ENCODE measurements around the gene ATOSA. TPM values are rescaled to one million over a fixed set of nuclear protein-coding genes. Genes with fewer than 3 reads are reported as not detected.

Gene ATOSA
- total RNA-seq, 1 experiment from 2014 or later: 5.8 TPM

- Histone ChIP-seq H2BK5ac (ENCODE audit: insufficient read length, low read length) (no peak overlapping the region), H4K8ac (replicated peaks; ENCODE audit: insufficient read length, low read depth, low read length) (no peak overlapping the region), H3K18ac (ENCODE audit: insufficient read length, low read depth, low read length) (no peak overlapping the region), H2BK15ac (ENCODE audit: low read depth, low read length) (no peak overlapping the region), H3K79me2 (ENCODE audit: insufficient read depth, low read length) (no peaks in the 10 kb centered on the region), H4K91ac (ENCODE audit: insufficient read length, low read depth, low read length) (no peak overlapping the region), H3K4me1 (ENCODE audit: insufficient read depth, low read length) (peaks cover 1% of the 10 kb centered on the region; the same call in 1 of the 2 replicates), H3K23me2 (ENCODE audit: insufficient read length, low read depth, low read length, poor library complexity, severe bottlenecking) (no peaks in the 10 kb centered on the region), H3T11ph (ENCODE audit: low read length) (no peak overlapping the region), H2BK20ac (ENCODE audit: low read depth, low read length, poor library complexity, severe bottlenecking) (no peak overlapping the region), H3K9ac (ENCODE audit: extremely low read depth, insufficient read length, low read length) (peak overlapping the region; percentile 1), H2AK5ac (ENCODE audit: insufficient read length, low read length) (no peak overlapping the region), H3K14ac (ENCODE audit: insufficient read depth, low read length) (no peak overlapping the region), H3K27ac (ENCODE audit: insufficient read length, low read depth, low read length) (no peak overlapping the region), H3K56ac (ENCODE audit: insufficient read length, low read depth, low read length) (no peak overlapping the region), H2AFZ (ENCODE audit: low read length) (peak overlapping the region; percentile 3), H3K23ac (ENCODE audit: insufficient read length, low read depth, low read length) (no peak overlapping the region), H4K5ac (ENCODE audit: insufficient read length, low read depth, low read length) (no peak overlapping the region), H2BK12ac (ENCODE audit: insufficient read length, low read depth, low read length) (no peak overlapping the region), H3K4ac (ENCODE audit: low read depth, low read length) (no peak overlapping the region), H3K4me2 (ENCODE audit: insufficient read depth, insufficient read length, low read length) (peak overlapping the region; percentile 59), H3K9me3 (ENCODE audit: control insufficient read depth, low read depth, low read length) (no peaks in the 10 kb centered on the region), H4K20me1 (ENCODE audit: control insufficient read depth, insufficient read depth, insufficient read length) (no peaks in the 10 kb centered on the region), H3K79me1 (ENCODE audit: insufficient read depth, low read depth, low read length, poor library complexity, severe bottlenecking) (no peaks in the 10 kb centered on the region), H2BK120ac (ENCODE audit: low read depth, low read length, poor library complexity, severe bottlenecking) (no peak overlapping the region), H3K27me3 (ENCODE audit: insufficient read depth, low read length) (no peaks in the 10 kb centered on the region)
- Mint-ChIP-seq H3K9me3 (no peaks in the 10 kb centered on the region; a peak in 1 of 5 replicates), H3K4me1 (peaks cover 17 to 21% of the 10 kb centered on the region in 2 experiments), H3K27me3 (ENCODE audit: low read depth) (peaks cover 3% of the 10 kb centered on the region; the same call in 1 of the 2 replicates), H3K4me3 (peak overlapping the region; percentile 73 to 86), H3K36me3 (ENCODE audit: insufficient read depth in 1 of 3, low read depth in 3 of 3) (no peaks in the 10 kb centered on the region), H3K27ac (no peak overlapping the region)
- WGBS (ENCODE audit: extremely low coverage, insufficient read length, low lambda C conversion rate): no CpG with 5 or more reads among the region's 10 CpGs
- no peak for TF ChIP-seq CTCF (conservative IDR thresholded peaks at IDR 0.05)
- peak; percentile 91 for DNase-seq
Observed at GRCh38 chr15:52709187-52709981, 30.2 kb upstream of the ATOSA start.
